Mesenteric fat pad (tissue), 1 donor: Measurements from ENCODE around the gene KCNA10. TPM values are rescaled to one million over a fixed set of nuclear protein-coding genes. Genes with fewer than 3 reads are reported as not detected.

Experiments
- DNase-seq: peaks from one replicate; pipeline ENCODE4 v3.0.0-alpha.2; 2020; ENCODE audit warnings: low spot score
- total RNA-seq: library from RNA; stranded (reverse); fragmentation: NEBNext Ultra II Directional; extraction: Animal tissue kit (Norgen Biotek cat#: 25700); gene quantifications from one replicate; pipeline ENCODE4 v1.2.1, GENCODE V29; 2021
- donor health status: DM: yes; HTN: yes; CAD: no.

KCNA10 gene
- total RNA-seq, 1 donor from 2014 or later, result not detected

GRCh38 chr1:110501488-110502132 lies 17.4 kb downstream of the KCNA10 start:
- DNase-seq, result no peak

- no peak for DNase-seq
These were observed 20.7 kb downstream of the KCNA10 start for GRCh38 chr1:110498270-110498669.

GRCh38 chr1:110495926-110496600 lies 22.9 kb downstream of the KCNA10 start:
- no peak for DNase-seq

- no peak for DNase-seq
These were observed 24.2 kb downstream of the KCNA10 start for GRCh38 chr1:110494522-110495406.

GRCh38 chr1:110494036-110494435 lies 24.9 kb downstream of the KCNA10 start:
- no peak for DNase-seq

GRCh38 chr1:110493059-110493699 lies 25.8 kb downstream of the KCNA10 start:
- no peak for DNase-seq

GRCh38 chr1:110492573-110492972 lies 26.4 kb downstream of the KCNA10 start:
- DNase-seq, result no peak

GRCh38 chr1:110490791-110491451 lies 28.1 kb downstream of the KCNA10 start:
- DNase-seq, result no peak

GRCh38 chr1:110489973-110490542 lies 28.9 kb downstream of the KCNA10 start:
- DNase-seq, result no peak

GRCh38 chr1:110489406-110489805 lies 29.6 kb downstream of the KCNA10 start:
- no peak for DNase-seq

- no peak for DNase-seq
These were observed 30.1 kb downstream of the KCNA10 start for GRCh38 chr1:110488867-110489266.

GRCh38 chr1:110488161-110488560 lies 30.8 kb downstream of the KCNA10 start:
- DNase-seq, result no peak

- DNase-seq, result no peak
These were observed 31.2 kb downstream of the KCNA10 start for GRCh38 chr1:110487726-110488125.

- no peak for DNase-seq
These were observed 33.2 kb downstream of the KCNA10 start for GRCh38 chr1:110485725-110486124.

- DNase-seq, result no peak
These were observed 34.2 kb downstream of the KCNA10 start for GRCh38 chr1:110484801-110485200.

- DNase-seq, result no peak
These were observed 35.7 kb downstream of the KCNA10 start for GRCh38 chr1:110483308-110483685.

- no peak for DNase-seq
These were observed 36.2 kb downstream of the KCNA10 start for GRCh38 chr1:110482662-110483307.

- no peak for DNase-seq
These were observed 36.9 kb downstream of the KCNA10 start for GRCh38 chr1:110481968-110482623.

GRCh38 chr1:110480356-110481096 lies 38.4 kb downstream of the KCNA10 start:
- no peak for DNase-seq
